ENCODE results near the gene VPS8. TPM values are rescaled to one million over a fixed set of nuclear protein-coding genes. Genes with fewer than 3 reads are reported as not detected.

VPS8 gene
- total RNA-seq (10 to 100 TPM; 69.5 to 77.5 TPM), total RNA-seq (75.6 to 93.1 reads per million in 2 donors)

GRCh38 chr3:184811999-184812661 is at the start of gene VPS8:
Gene VPS8, plus strand, starts transcription at chr3:184812166. Its CDS starts 12,467 bp downstream, at chr3:184824633.
- peaks cover 3% of the 10 kb centered on the region for H3K36me3 Mint-ChIP-seq (ENCODE audit: low read depth)
- peak within 1 kb of the TSS; percentile 90 for H3K27ac Mint-ChIP-seq
- DNase-seq (peak; percentile 93 to 95 (median 95)), ATAC-seq (peak; percentile 95)
- no peaks in the 10 kb centered on the region for H3K9me3 ChIP-seq (ENCODE audit: control insufficient read depth, low read length, poor library complexity, severe bottlenecking)
- peaks cover 36% of the 10 kb centered on the region for H3K4me1 Mint-ChIP-seq
- peaks cover 4% of the 10 kb centered on the region for H3K27me3 Mint-ChIP-seq
- H3K4me3 Mint-ChIP-seq = peak within 1 kb of the TSS; percentile 96

GRCh38 chr3:184764191-184764590 is 47.8 kb upstream of the VPS8 start:
- ATAC-seq (no peak), DNase-seq (no peak)
- no peak overlapping the region for H3K4me3 Mint-ChIP-seq
- no peak overlapping the region for H3K27ac Mint-ChIP-seq
- H3K9me3 ChIP-seq (ENCODE audit: control insufficient read depth, low read length, poor library complexity, severe bottlenecking) = no peaks in the 10 kb centered on the region
- H3K4me1 Mint-ChIP-seq = peaks cover 4% of the 10 kb centered on the region
- H3K36me3 Mint-ChIP-seq (ENCODE audit: low read depth) = peaks cover 2% of the 10 kb centered on the region
- H3K27me3 Mint-ChIP-seq = peaks cover 45% of the 10 kb centered on the region

GRCh38 chr3:184765047-184765729 is 46.8 kb upstream of the VPS8 start:
- no peak overlapping the region for H3K27ac Mint-ChIP-seq

GRCh38 chr3:184765730-184766074 is 46.3 kb upstream of the VPS8 start:
- no peak overlapping the region for H3K27ac Mint-ChIP-seq
- DNase-seq (no peak), ATAC-seq (peak; percentile 37)
- no peaks in the 10 kb centered on the region for H3K9me3 ChIP-seq (ENCODE audit: control insufficient read depth, low read length, poor library complexity, severe bottlenecking)
- peaks cover 2% of the 10 kb centered on the region for H3K36me3 Mint-ChIP-seq (ENCODE audit: low read depth)
- H3K27me3 Mint-ChIP-seq = peaks cover 35% of the 10 kb centered on the region
- H3K4me3 Mint-ChIP-seq = no peak overlapping the region
- peaks cover 4% of the 10 kb centered on the region for H3K4me1 Mint-ChIP-seq

More at GRCh38 chr3:184765047-184765729, 46.8 kb upstream of the VPS8 start:
- DNase-seq = no peak
- Mint-ChIP-seq H3K4me3 (no peak overlapping the region), H3K36me3 (ENCODE audit: low read depth) (peaks cover 2% of the 10 kb centered on the region), H3K4me1 (peaks cover 4% of the 10 kb centered on the region), H3K27me3 (peaks cover 35% of the 10 kb centered on the region)
- no peak for ATAC-seq
- H3K9me3 ChIP-seq (ENCODE audit: control insufficient read depth, low read length, poor library complexity, severe bottlenecking) = no peaks in the 10 kb centered on the region

- Mint-ChIP-seq H3K27me3 (peaks cover 28% of the 10 kb centered on the region), H3K27ac (no peak overlapping the region), H3K36me3 (ENCODE audit: low read depth) (no peaks in the 10 kb centered on the region), H3K4me1 (peaks cover 4% of the 10 kb centered on the region), H3K4me3 (no peak overlapping the region)
- DNase-seq (no peak), ATAC-seq (no peak)
- H3K9me3 ChIP-seq (ENCODE audit: control insufficient read depth, low read length, poor library complexity, severe bottlenecking) = no peaks in the 10 kb centered on the region
These were observed 45.3 kb upstream of the VPS8 start for GRCh38 chr3:184766555-184767261.

- H3K4me1 Mint-ChIP-seq = peaks cover 4% of the 10 kb centered on the region
- no peaks in the 10 kb centered on the region for H3K36me3 Mint-ChIP-seq (ENCODE audit: low read depth)
- no peak overlapping the region for H3K4me3 Mint-ChIP-seq
- no peaks in the 10 kb centered on the region for H3K9me3 ChIP-seq (ENCODE audit: control insufficient read depth, low read length, poor library complexity, severe bottlenecking)
- ATAC-seq = no peak
- no peak overlapping the region for H3K27ac Mint-ChIP-seq
- no peak for DNase-seq
- peaks cover 21% of the 10 kb centered on the region for H3K27me3 Mint-ChIP-seq
These were observed 44.6 kb upstream of the VPS8 start for GRCh38 chr3:184767377-184767776.

GRCh38 chr3:184769382-184770170 is 42.4 kb upstream of the VPS8 start:
- no peaks in the 10 kb centered on the region for H3K36me3 Mint-ChIP-seq (ENCODE audit: low read depth)
- H3K4me1 Mint-ChIP-seq = peaks cover 3% of the 10 kb centered on the region
- H3K4me3 Mint-ChIP-seq = no peak overlapping the region
- no peak overlapping the region for H3K27ac Mint-ChIP-seq
- ATAC-seq = no peak
- peaks cover 23% of the 10 kb centered on the region for H3K27me3 Mint-ChIP-seq
- no peak for DNase-seq
- no peaks in the 10 kb centered on the region for H3K9me3 ChIP-seq (ENCODE audit: control insufficient read depth, low read length, poor library complexity, severe bottlenecking)

GRCh38 chr3:184770541-184770940 is 41.4 kb upstream of the VPS8 start:
- Mint-ChIP-seq H3K27me3 (peaks cover 27% of the 10 kb centered on the region), H3K4me1 (peaks cover 3% of the 10 kb centered on the region), H3K27ac (no peak overlapping the region), H3K4me3 (no peak overlapping the region), H3K36me3 (ENCODE audit: low read depth) (no peaks in the 10 kb centered on the region)
- DNase-seq (no peak), ATAC-seq (no peak)
- H3K9me3 ChIP-seq (ENCODE audit: control insufficient read depth, low read length, poor library complexity, severe bottlenecking) = no peaks in the 10 kb centered on the region

- Mint-ChIP-seq H3K4me3 (no peak overlapping the region), H3K4me1 (peaks cover 3% of the 10 kb centered on the region), H3K27me3 (peaks cover 33% of the 10 kb centered on the region), H3K36me3 (ENCODE audit: low read depth) (no peaks in the 10 kb centered on the region), H3K27ac (peak overlapping the region; percentile 19)
- DNase-seq (no peak), ATAC-seq (no peak)
- no peaks in the 10 kb centered on the region for H3K9me3 ChIP-seq (ENCODE audit: control insufficient read depth, low read length, poor library complexity, severe bottlenecking)
These were observed 40.5 kb upstream of the VPS8 start for GRCh38 chr3:184771301-184772127.

GRCh38 chr3:184772667-184773272 is 39.2 kb upstream of the VPS8 start:
- ATAC-seq (no peak), DNase-seq (no peak)
- H3K9me3 ChIP-seq (ENCODE audit: control insufficient read depth, low read length, poor library complexity, severe bottlenecking) = no peaks in the 10 kb centered on the region
- Mint-ChIP-seq H3K4me3 (no peak overlapping the region), H3K36me3 (ENCODE audit: low read depth) (no peaks in the 10 kb centered on the region), H3K27me3 (peaks cover 29% of the 10 kb centered on the region), H3K4me1 (peaks cover 4% of the 10 kb centered on the region), H3K27ac (no peak overlapping the region)

GRCh38 chr3:184773283-184774186 is 38.4 kb upstream of the VPS8 start:
- peaks cover 6% of the 10 kb centered on the region for H3K4me1 Mint-ChIP-seq
- no peaks in the 10 kb centered on the region for H3K36me3 Mint-ChIP-seq (ENCODE audit: low read depth)
- H3K4me3 Mint-ChIP-seq = no peak overlapping the region
- H3K27ac Mint-ChIP-seq = no peak overlapping the region
- no peaks in the 10 kb centered on the region for H3K9me3 ChIP-seq (ENCODE audit: control insufficient read depth, low read length, poor library complexity, severe bottlenecking)
- no peak for DNase-seq
- no peak for ATAC-seq
- peaks cover 32% of the 10 kb centered on the region for H3K27me3 Mint-ChIP-seq
